Activated naive CD4-positive, alpha-beta T cell treated with anti-CD3 and anti-CD28 coated beads, Interleukin-2, amount 10 ng/mL, durations not matched to agents 7 days and 5 days (primary cell): ENCODE results near the gene GH2.
"Not testable (repeated sequence)": the region's sequence is repeated elsewhere in the genome, so short reads cannot be mapped to it uniquely, and the experiment has no call there.

Experiments
- CTCF ChIA-PET: fragments of 350-600 bp; sonication (Branson Sonifier 250); formaldehyde crosslinking; loops from one replicate; lab custom pipeline; 2021; ENCODE audit warnings: antibody characterized with exemption; lab: Charles Lee
- DNase-seq: peaks from one replicate; pipeline ENCODE4 v3.0.0-alpha.2; 2020
- H3K27ac Mint-ChIP-seq: one replicate; pipeline ENCODE4 v1.8.0; 2021; ENCODE audit warnings: mild to moderate bottlenecking, moderate library complexity, mixed read lengths
- H3K27me3 Mint-ChIP-seq: one replicate; pipeline ENCODE4 v1.8.0; 2021; ENCODE audit warnings: mild to moderate bottlenecking, mixed read lengths
- H3K36me3 Mint-ChIP-seq: one replicate; pipeline ENCODE4 v1.8.0; 2021; ENCODE audit warnings: mixed read lengths
- H3K4me1 Mint-ChIP-seq: one replicate; pipeline ENCODE4 v1.8.0; 2021; ENCODE audit warnings: mixed read lengths
- H3K4me3 Mint-ChIP-seq: one replicate; pipeline ENCODE4 v1.8.0; 2021; ENCODE audit warnings: mild to moderate bottlenecking, moderate library complexity, mixed read lengths
- H3K9me3 Mint-ChIP-seq: one replicate; pipeline ENCODE4 v1.8.0; 2021; ENCODE audit warnings: mixed read lengths

Gene GH2

DNA sequence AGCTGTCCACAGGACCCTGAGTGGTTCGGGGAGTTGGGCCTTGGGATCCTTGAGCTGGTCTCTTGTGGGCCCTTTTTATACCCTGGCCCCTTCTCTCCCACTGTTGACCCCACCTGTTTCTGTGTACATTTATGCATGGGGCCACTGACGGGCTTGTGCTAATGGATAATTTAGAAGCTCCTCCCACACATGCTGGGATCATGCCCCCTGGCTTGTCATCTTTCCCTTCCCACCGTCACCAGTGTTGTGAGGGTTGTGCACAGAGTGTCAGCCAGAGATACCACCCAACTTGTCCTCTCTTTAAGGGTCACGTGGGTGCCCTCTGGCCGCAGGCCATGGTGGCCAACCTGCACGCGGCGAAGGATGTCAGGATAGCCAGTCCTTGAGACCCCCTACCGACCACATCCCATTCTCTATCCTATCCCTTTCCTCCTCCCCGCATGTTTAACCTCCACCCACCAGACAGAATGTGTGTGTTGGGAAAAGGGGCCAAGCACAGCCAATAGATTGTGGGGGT is 37.1 kb upstream of the GH2 start, which contains the start of gene GH1:
Gene GH1 (minus strand): TSS at position 51 of the 517 bp plus-strand sequence. CDS start 63 bp downstream, outside the sequence.
- H3K27ac Mint-ChIP-seq, H3K9me3 Mint-ChIP-seq, DNase-seq, H3K4me3 Mint-ChIP-seq, H3K4me1 Mint-ChIP-seq, H3K36me3 Mint-ChIP-seq: not testable (repeated sequence)
- CTCF ChIA-PET = interaction anchor here (0.8 to 4.0 kb wide), 36 partner anchors 10 to 363 kb away, joined by 3 to 83 read pairs (median 6); partner anchors contain the start of genes CD79B, ICAM2 and PRR29
- peaks cover 65% of the 10 kb centered on the region for H3K27me3 Mint-ChIP-seq

DNA sequence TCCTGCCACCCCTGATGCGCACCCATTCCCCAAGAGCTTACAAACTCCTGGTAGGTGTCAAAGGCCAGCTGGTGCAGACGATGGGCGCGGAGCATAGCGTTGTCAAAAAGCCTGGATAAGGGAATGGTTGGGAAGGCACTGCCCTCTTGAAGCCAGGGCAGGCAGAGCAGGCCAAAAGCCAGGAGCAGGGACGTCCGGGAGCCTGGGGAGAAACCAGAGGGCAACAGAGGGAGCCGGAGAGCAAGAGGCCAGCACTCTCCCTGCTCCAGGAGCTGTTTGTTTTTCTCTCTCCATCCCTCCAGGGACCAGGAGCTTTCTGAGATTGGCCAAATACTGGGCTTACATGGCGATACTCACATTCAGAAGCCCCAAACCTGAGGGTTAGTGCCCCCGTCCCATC is 36.6 kb upstream of the GH2 start:
- no peak for DNase-seq
- H3K4me1 Mint-ChIP-seq = peaks cover 9% of the 10 kb centered on the region
- CTCF ChIA-PET = interaction anchor here (0.6 to 4.0 kb wide), 16 partner anchors 8 to 215 kb away, joined by 3 to 83 read pairs (median 14); partner anchors contain the start of genes CD79B and PRR29
- no peak overlapping the region for H3K4me3 Mint-ChIP-seq
- no peaks in the 10 kb centered on the region for H3K9me3 Mint-ChIP-seq
- H3K27ac Mint-ChIP-seq = no peak overlapping the region
- peaks cover 71% of the 10 kb centered on the region for H3K27me3 Mint-ChIP-seq
- no peaks in the 10 kb centered on the region for H3K36me3 Mint-ChIP-seq

DNA sequence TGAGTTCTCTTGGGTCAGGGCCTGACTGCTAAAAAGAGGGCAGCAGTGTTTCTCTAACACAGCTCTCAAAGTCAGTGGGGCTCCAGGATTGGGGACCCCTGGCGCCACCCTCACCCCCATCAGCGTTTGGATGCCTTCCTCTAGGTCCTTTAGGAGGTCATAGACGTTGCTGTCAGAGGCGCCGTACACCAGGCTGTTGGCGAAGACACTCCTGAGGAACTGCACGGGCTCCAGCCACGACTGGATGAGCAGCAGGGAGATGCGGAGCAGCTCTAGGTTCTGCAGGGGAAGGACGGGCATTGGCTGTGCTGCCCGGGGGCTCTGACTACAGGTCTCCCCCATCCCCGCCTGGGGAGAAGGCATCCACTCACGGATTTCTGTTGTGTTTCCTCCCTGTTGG is 35.9 kb upstream of the GH2 start:
- Mint-ChIP-seq H3K27ac (no peak overlapping the region), H3K4me3 (no peak overlapping the region), H3K9me3 (no peaks in the 10 kb centered on the region), H3K27me3 (peaks cover 77% of the 10 kb centered on the region), H3K36me3 (no peaks in the 10 kb centered on the region), H3K4me1 (peaks cover 9% of the 10 kb centered on the region)
- no peak for DNase-seq
- CTCF ChIA-PET = interaction anchor here (1.0 to 4.0 kb wide), 10 partner anchors 12 to 216 kb away, joined by 3 to 83 read pairs (median 22); no protein-coding TSS in a partner anchor

DNA sequence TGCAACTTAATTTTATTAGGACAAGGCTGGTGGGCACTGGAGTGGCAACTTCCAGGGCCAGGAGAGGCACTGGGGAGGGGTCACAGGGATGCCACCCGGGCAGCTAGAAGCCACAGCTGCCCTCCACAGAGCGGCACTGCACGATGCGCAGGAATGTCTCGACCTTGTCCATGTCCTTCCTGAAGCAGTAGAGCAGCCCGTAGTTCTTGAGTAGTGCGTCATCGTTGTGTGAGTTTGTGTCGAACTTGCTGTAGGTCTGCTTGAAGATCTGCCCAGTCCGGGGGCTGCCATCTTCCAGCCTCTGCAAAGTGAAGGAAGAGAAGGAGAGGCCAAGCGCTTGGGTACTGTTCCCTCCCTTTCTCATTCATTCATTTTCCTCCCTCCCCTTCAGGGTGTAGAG is 35.5 kb upstream of the GH2 start:
- H3K27ac Mint-ChIP-seq, DNase-seq, H3K9me3 Mint-ChIP-seq, H3K4me3 Mint-ChIP-seq, H3K4me1 Mint-ChIP-seq, H3K36me3 Mint-ChIP-seq: not testable (repeated sequence)
- H3K27me3 Mint-ChIP-seq = peaks cover 79% of the 10 kb centered on the region
- CTCF ChIA-PET = interaction anchor here (1.3 to 4.0 kb wide), 6 partner anchors 12 to 111 kb away, joined by 3 to 68 read pairs (median 11); no protein-coding TSS in a partner anchor

DNA sequence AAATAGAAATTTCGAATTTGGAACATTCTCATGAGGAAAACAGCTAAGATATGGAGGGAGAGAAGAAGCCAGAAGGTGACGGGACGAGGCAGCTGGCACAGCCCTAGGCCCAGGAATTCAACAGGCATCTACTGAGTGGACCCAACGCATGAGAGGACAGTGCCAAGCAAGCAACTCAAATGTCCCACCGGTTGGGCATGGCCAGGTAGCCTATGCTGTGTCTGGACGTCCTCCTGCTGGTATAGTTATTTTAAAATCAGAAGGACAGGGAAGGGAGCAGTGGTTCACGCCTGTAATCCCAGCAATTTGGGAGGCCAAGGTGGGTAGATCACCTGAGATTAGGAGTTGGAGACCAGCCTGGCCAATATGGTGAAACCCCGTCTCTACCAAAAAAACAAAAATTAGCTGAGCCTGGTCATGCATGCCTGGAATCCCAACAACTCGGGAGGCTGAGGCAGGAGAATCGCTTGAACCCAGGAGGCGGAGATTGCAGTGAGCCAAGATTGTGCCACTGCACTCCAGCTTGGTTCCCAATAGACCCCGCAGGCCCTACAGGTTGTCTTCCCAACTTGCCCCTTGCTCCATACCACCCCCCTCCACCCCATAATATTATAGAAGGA is 34.9 kb upstream of the GH2 start:
- CTCF ChIA-PET = interaction anchor here (1.1 to 4.0 kb wide), 7 partner anchors 13 to 217 kb away, joined by 3 to 27 read pairs (median 4); no protein-coding TSS in a partner anchor
- Mint-ChIP-seq H3K27me3 (peaks cover 80% of the 10 kb centered on the region), H3K9me3 (no peaks in the 10 kb centered on the region), H3K36me3 (no peaks in the 10 kb centered on the region), H3K4me3 (no peak overlapping the region), H3K4me1 (peaks cover 12% of the 10 kb centered on the region), H3K27ac (no peak overlapping the region)
- peak; percentile 7 for DNase-seq

DNA sequence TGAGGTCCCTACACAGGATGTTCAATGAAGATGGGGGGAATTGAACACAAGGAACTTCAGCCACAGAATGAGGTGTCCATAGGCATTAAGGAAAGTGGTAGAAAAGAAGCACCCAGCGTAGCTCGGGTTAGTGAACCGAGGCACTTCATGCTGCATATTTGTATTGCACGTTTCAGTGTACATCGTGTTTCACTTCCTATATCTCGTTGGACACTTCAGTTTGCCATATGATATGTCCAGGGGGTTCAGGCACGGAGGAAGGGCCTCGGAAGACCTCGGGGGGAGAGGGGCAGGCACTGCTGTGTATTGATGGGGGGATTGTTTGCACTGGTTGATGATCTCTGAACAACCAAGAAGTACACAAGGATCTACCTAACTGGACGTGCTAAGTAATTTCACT is 34.0 kb upstream of the GH2 start:
- not testable (repeated sequence) for H3K4me3 Mint-ChIP-seq, H3K36me3 Mint-ChIP-seq, DNase-seq, H3K27ac Mint-ChIP-seq, H3K9me3 Mint-ChIP-seq
- Mint-ChIP-seq H3K27me3 (peaks cover 81% of the 10 kb centered on the region), H3K4me1 (peaks cover 12% of the 10 kb centered on the region)
- CTCF ChIA-PET = interaction anchor here (1.0 to 1.9 kb wide), 7 partner anchors 31 to 218 kb away, joined by 3 to 8 read pairs (median 3); no protein-coding TSS in a partner anchor

DNA sequence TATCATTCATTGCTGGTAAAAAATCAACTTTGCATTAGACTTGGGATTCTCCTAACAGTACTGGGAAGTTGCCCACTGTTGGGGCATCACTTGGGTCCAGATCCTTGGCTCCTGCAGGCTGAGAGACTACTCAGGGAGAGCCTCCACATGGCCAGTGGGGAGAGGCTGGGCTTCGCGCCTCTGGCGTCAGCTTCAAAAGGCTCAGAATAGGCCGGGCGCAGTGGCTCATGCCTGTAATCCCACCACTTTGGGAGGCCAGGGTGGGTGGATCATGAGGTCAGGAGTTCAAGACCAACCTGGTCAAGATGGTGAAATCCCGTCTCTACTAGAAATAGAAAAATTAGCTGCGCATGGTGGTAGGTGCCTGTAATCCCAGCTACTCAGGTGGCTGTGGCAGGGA is 32.7 kb upstream of the GH2 start:
- DNase-seq = peak; percentile 14
- H3K4me3 Mint-ChIP-seq = no peak overlapping the region
- H3K27me3 Mint-ChIP-seq = peaks cover 81% of the 10 kb centered on the region
- CTCF ChIA-PET = interaction anchor here (4.2 kb wide), 1 partner anchor 32 kb away, joined by 16 read pairs; no protein-coding TSS in a partner anchor
- no peaks in the 10 kb centered on the region for H3K36me3 Mint-ChIP-seq
- H3K27ac Mint-ChIP-seq = no peak overlapping the region
- H3K9me3 Mint-ChIP-seq = no peaks in the 10 kb centered on the region
- H3K4me1 Mint-ChIP-seq = peaks cover 7% of the 10 kb centered on the region

DNA sequence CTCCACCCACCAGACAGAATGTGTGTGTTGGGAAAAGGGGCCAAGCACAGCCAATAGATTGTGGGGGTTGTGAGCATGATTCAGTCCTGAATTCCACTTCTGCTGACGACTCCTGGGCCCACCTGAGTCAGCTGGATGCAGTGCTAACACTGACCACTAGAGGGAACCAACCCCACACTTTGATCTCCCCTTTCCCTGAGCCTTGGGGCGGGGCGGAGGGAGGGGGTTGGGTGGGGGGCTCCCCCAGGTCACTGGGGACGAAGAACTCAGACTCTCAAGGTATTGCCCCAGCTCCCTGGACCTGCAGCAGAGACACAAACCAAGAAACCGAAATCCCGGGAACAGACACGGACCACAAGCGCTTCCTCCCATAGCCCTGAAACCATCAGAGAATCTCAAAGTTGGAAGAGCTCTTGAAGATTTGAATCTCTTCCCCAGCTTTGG is 29.9 kb upstream of the GH2 start:
- CTCF ChIA-PET = interaction anchor here (0.7 to 4.3 kb wide), 14 partner anchors 8 to 234 kb away, joined by 3 to 40 read pairs (median 5); partner anchors contain the start of gene CD79B
- peak; percentile 77 for DNase-seq
- H3K4me3 Mint-ChIP-seq = no peak overlapping the region
- H3K9me3 Mint-ChIP-seq = no peaks in the 10 kb centered on the region
- peaks cover 64% of the 10 kb centered on the region for H3K27me3 Mint-ChIP-seq
- peaks cover 2% of the 10 kb centered on the region for H3K4me1 Mint-ChIP-seq
- no peak overlapping the region for H3K27ac Mint-ChIP-seq
- no peaks in the 10 kb centered on the region for H3K36me3 Mint-ChIP-seq

DNA sequence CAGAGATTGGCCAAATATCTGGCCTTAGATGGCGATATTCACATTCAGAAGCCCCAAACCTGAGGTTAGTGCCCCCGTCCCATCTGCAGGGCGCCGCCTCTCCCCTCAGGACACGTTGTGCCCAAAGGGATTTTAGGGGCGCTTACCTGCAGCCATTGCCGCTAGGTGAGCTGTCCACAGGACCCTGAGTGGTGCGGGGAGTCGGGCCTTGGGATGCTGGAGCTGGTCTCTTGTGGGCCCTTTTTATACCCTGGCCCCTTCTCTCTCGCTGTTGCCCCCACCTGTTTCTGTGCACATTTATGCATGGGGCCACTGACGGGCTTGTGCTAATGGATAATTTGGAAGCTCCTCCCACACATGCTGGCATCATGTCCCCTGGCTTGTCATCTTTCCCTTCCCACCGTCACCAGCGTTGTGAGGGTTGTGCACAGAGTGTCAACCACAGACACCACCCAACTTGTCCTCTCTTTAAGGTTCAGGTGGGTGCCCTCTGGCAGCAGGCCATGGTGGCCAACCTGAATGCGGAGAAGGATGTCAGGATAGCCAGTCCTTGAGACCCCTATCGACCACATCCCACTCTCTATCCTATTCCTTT is 29.4 kb upstream of the GH2 start, which contains the start of gene CSHL1:
Gene CSHL1 (minus strand): TSS at position 218 of the 595 bp plus-strand sequence. CDS start 62 bp downstream, at position 156.
- H3K27ac Mint-ChIP-seq = no peak within 1 kb of the TSS
- no peaks in the 10 kb centered on the region for H3K36me3 Mint-ChIP-seq
- DNase-seq = no peak
- peaks cover 2% of the 10 kb centered on the region for H3K4me1 Mint-ChIP-seq
- no peak within 1 kb of the TSS for H3K4me3 Mint-ChIP-seq
- CTCF ChIA-PET = interaction anchor here (0.7 to 4.3 kb wide), 8 partner anchors 21 to 234 kb away, joined by 3 to 40 read pairs (median 8); partner anchors contain the start of gene CD79B
- peaks cover 65% of the 10 kb centered on the region for H3K27me3 Mint-ChIP-seq
- H3K9me3 Mint-ChIP-seq = no peaks in the 10 kb centered on the region

DNA sequence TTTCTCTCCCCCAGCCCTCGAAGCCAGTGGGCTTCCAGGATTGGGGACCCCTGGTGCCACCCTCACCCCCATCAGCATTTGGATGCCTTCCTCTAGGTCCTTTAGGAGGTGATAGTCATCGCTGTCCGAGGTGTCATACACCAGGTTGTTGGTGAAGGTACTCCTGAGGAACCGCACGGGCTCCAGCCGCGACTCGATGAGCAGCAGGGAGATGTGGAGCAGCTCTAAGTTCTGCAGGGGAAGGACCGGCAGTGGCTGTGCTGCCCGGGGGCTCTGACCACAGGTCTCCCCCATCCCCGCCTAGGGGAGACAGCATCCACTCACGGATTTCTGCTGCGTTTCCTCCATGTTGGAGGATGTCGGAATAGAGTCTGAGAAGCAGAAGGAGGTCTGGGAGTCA is 28.4 kb upstream of the GH2 start:
- H3K9me3 Mint-ChIP-seq = no peaks in the 10 kb centered on the region
- H3K4me1 Mint-ChIP-seq = peaks cover 2% of the 10 kb centered on the region
- no peaks in the 10 kb centered on the region for H3K36me3 Mint-ChIP-seq
- no peak overlapping the region for H3K4me3 Mint-ChIP-seq
- H3K27ac Mint-ChIP-seq = no peak overlapping the region
- DNase-seq = peak; percentile 10
- CTCF ChIA-PET = interaction anchor here (0.6 to 4.3 kb wide), 8 partner anchors 8 to 223 kb away, joined by 3 to 40 read pairs (median 8); partner anchors contain the start of gene CD79B
- H3K27me3 Mint-ChIP-seq = peaks cover 59% of the 10 kb centered on the region

DNA sequence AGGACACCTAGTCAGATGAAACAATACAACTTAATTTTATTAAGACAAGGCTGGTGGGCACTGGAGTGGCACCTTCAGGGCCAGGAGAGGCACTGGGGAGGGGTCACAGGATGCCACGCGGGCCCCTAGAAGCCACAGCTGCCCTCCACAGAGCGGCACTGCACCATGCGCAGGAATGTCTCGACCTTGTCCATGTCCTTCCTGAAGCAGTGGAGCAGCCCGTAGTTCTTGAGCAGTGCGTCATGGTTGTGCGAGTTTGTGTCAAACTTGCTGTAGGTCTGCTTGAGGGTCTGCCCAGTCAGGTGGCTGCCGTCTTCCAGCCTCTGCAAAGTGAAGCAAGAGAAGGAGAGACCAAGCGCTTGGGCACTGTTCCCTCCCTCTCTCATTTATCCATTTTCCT is 27.8 kb upstream of the GH2 start:
- DNase-seq, H3K4me3 Mint-ChIP-seq, H3K9me3 Mint-ChIP-seq, H3K27ac Mint-ChIP-seq, H3K36me3 Mint-ChIP-seq, H3K4me1 Mint-ChIP-seq: not testable (repeated sequence)
- peaks cover 58% of the 10 kb centered on the region for H3K27me3 Mint-ChIP-seq
- CTCF ChIA-PET = interaction anchor here (1.7 to 4.3 kb wide), 2 partner anchors 81 to 117 kb away, joined by 8 to 40 read pairs; no protein-coding TSS in a partner anchor

DNA sequence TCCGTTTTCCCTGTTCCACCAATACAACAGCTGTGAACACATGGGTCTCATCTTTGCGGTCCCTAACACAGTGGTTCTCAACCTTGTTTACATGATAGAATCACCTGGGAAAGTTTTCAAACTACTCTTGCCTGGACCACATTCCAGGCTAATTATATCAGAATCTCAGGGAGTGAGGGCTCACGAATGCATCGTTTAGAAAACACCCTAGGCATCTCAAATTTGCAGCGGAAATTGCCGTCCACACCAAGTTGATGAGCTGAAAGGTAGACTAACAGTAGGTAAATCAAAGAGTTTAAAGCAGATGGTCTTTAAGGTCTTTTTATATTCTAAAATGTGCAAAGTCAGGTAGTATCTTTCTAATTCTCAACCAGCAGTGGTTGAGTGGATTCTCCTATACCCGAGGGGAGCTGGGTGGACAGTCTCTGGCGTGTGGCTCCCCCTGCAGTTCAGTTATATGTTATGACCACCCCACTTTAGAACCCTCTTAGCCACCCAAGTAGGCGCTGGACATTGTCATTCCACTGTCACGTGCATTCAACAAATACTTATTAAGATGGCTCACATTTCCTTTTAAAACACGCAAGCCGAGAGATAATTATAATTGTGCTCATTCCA is 25.5 kb upstream of the GH2 start:
- peaks cover 54% of the 10 kb centered on the region for H3K27me3 Mint-ChIP-seq
- H3K9me3 Mint-ChIP-seq, H3K4me1 Mint-ChIP-seq, H3K4me3 Mint-ChIP-seq, H3K27ac Mint-ChIP-seq, DNase-seq, H3K36me3 Mint-ChIP-seq: not testable (repeated sequence)
- CTCF ChIA-PET = interaction anchor here (0.9 to 1.4 kb wide), 2 partner anchors 12 to 239 kb away, joined by 3 to 4 read pairs; partner anchors contain the start of gene GH1

DNA sequence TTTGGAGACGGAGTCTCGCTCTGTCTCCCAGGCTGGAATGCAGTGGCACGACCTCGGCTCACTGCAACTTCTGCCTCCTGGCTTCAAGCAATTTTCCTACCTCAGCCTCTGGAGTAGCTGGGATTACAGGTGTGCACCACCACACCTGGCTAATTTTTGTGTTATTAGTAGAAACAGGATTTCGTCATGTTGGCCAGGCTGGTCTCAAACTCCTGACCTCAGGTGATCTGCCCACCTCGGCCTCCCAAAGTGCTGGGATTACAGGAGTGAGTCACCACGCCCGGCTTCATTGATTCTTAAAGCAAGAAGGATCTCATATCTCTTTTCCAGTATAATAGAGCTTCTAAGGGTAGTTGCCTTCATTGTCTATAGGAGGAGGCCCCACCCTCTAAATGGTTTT is 23.1 kb upstream of the GH2 start:
- H3K9me3 Mint-ChIP-seq, H3K36me3 Mint-ChIP-seq, H3K4me1 Mint-ChIP-seq, H3K27ac Mint-ChIP-seq, DNase-seq, H3K4me3 Mint-ChIP-seq: not testable (repeated sequence)
- peaks cover 57% of the 10 kb centered on the region for H3K27me3 Mint-ChIP-seq
- CTCF ChIA-PET = interaction anchor here (0.6 to 4.6 kb wide), 9 partner anchors 14 to 229 kb away, joined by 3 to 22 read pairs (median 4); partner anchors contain the start of gene GH1
